H1 (cell line): Measurements from ENCODE around the gene SLC1A4. TPM values are rescaled to one million over a fixed set of nuclear protein-coding genes. Genes with fewer than 3 reads are reported as not detected.

Experiments
- CTCF ChIA-PET: fragments of 300-600 bp; sonication (Branson Sonifier 250); formaldehyde crosslinking; loops from one replicate; lab custom pipeline; 2021; ENCODE audit not compliant: partially characterized antibody; lab: Charles Lee
- POLR2A ChIA-PET: fragments of 300-600 bp; sonication (Branson Sonifier 250); formaldehyde crosslinking; loops from one replicate; lab custom pipeline; 2021; ENCODE audit warnings: inconsistent platforms; ENCODE audit not compliant: partially characterized antibody; lab: Charles Lee
- DNase-seq, 2 experiments: peaks; one replicate each; pipeline versions ENCODE4 v3.0.0 to v3.0.0-alpha.2; 2010 to 2022; ENCODE audit warnings: low spot score in 2 of 2, low read depth in 1 of 2, mixed read lengths in 1 of 2
- FAIRE-seq: peaks from 2 replicates; lab custom pipeline; 2011; peaks lifted over from hg19 to GRCh38; lab: Jason Lieb, UNC
- H2AFZ ChIP-seq: 2 replicates; pipeline ENCODE4 v1.8.1; 2012; ENCODE audit warnings: low read length, inconsistent platforms
- H2AK5ac ChIP-seq: 2 replicates; pipeline ENCODE4 v1.6.1; 2013; ENCODE audit warnings: low read depth, low read length
- H2BK120ac ChIP-seq: replicated peaks from 2 replicates; pipeline ENCODE3; 2013; ENCODE audit warnings: low read depth, low read length, inconsistent platforms
- H2BK12ac ChIP-seq: 2 replicates; pipeline ENCODE4 v1.6.1; 2013; ENCODE audit warnings: low read depth, low read length
- H2BK15ac ChIP-seq: 2 replicates; pipeline ENCODE4 v1.6.1; 2013; ENCODE audit warnings: low read length
- H2BK20ac ChIP-seq: 2 replicates; pipeline ENCODE4 v1.6.1; 2013; ENCODE audit warnings: low read length
- H2BK5ac ChIP-seq: 2 replicates; pipeline ENCODE4 v1.6.1; 2013; ENCODE audit warnings: low read depth, low read length
- H3K14ac ChIP-seq: 2 replicates; pipeline ENCODE4 v1.6.1; 2013; ENCODE audit warnings: inconsistent platforms; ENCODE audit not compliant: insufficient read length
- H3K18ac ChIP-seq: 2 replicates; pipeline ENCODE4 v1.6.1; 2013; ENCODE audit warnings: low read length; ENCODE audit errors: extremely low read depth
- H3K23ac ChIP-seq: 2 replicates; pipeline ENCODE4 v1.6.1; 2013; ENCODE audit warnings: inconsistent platforms; ENCODE audit not compliant: insufficient read length
- H3K23me2 ChIP-seq: 2 replicates; pipeline ENCODE4 v1.6.1; 2013; ENCODE audit warnings: low read depth, low read length
- H3K27ac ChIP-seq: 2 replicates; pipeline ENCODE4 v1.6.1; 2011; ENCODE audit warnings: low read depth, low read length, inconsistent platforms
- H3K27me3 ChIP-seq, 4 experiments: replicated peaks in 1 of 4; 1 replicate in 1 of 4; 2 replicates in 3 of 4; pipeline versions ENCODE4 v1.6.1 to v1.8.1; 2011 to 2013; ENCODE audit warnings: low read length in 3 of 4, mild to moderate bottlenecking in 3 of 4, inconsistent platforms in 2 of 4, mixed read lengths in 2 of 4, moderate library complexity in 1 of 4; ENCODE audit not compliant: control insufficient read depth in 3 of 4, insufficient read depth in 3 of 4; ENCODE audit errors: extremely low read depth in 1 of 4
- H3K36me3 ChIP-seq, 4 experiments: 2 replicates each; pipeline versions ENCODE4 v1.6.1 to v1.8.1; 2011 to 2013; ENCODE audit warnings: mild to moderate bottlenecking in 4 of 4, low read length in 3 of 4, moderate library complexity in 2 of 4, control low read depth in 1 of 4, inconsistent platforms in 1 of 4; ENCODE audit not compliant: insufficient read depth in 4 of 4, control insufficient read depth in 2 of 4
- H3K4ac ChIP-seq: replicated peaks from 2 replicates; pipeline ENCODE3; 2013; ENCODE audit warnings: low read length, low read depth, mixed read lengths, inconsistent platforms; ENCODE audit not compliant: insufficient read length
- H3K4me1 ChIP-seq, 4 experiments: replicated peaks in 1 of 4; 1 replicate in 1 of 4; 2 replicates in 3 of 4; pipeline versions ENCODE4 v1.6.1 to v1.8.1; 2011 to 2013; ENCODE audit warnings: low read length in 3 of 4, inconsistent platforms in 2 of 4, mixed read lengths in 1 of 4; ENCODE audit not compliant: insufficient read depth in 4 of 4, control insufficient read depth in 3 of 4
- H3K4me2 ChIP-seq, 2 experiments: 2 replicates each; pipeline versions ENCODE4 v1.6.1 to v1.8.1; 2011 to 2013; ENCODE audit warnings: low read depth in 2 of 2, low read length in 2 of 2, control low read depth in 1 of 2, inconsistent platforms in 1 of 2, mild to moderate bottlenecking in 1 of 2; ENCODE audit not compliant: insufficient read depth in 1 of 2
- H3K4me3 ChIP-seq, 4 experiments: fragments of 200-600, 300-600 bp in 1 of 4; sonication (generic), shearing (Covaris generic), sonication (Bioruptor Twin) in 1 of 4; 2 replicates each; pipeline versions ENCODE4 v1.5.1 to v1.8.1; 2011 to 2016; ENCODE audit warnings: low read length in 4 of 4, low read depth in 3 of 4, control low read depth in 2 of 4, inconsistent platforms in 2 of 4, mild to moderate bottlenecking in 2 of 4, mixed read lengths in 1 of 4, moderate library complexity in 1 of 4; ENCODE audit not compliant: insufficient read depth in 2 of 4; ENCODE audit errors: extremely low read depth in 1 of 4
- H3K56ac ChIP-seq: replicated peaks from 2 replicates; pipeline ENCODE3; 2013; ENCODE audit warnings: low read depth, mild to moderate bottlenecking, mixed read lengths, low read length, inconsistent platforms; ENCODE audit not compliant: insufficient read length
- H3K79me1 ChIP-seq: 2 replicates; pipeline ENCODE4 v1.6.1; 2013; ENCODE audit warnings: low read depth, low read length, control low read depth
- H3K79me2 ChIP-seq, 2 experiments: 2 replicates each; pipeline versions ENCODE4 v1.6.1 to v1.8.1; 2012 to 2013; ENCODE audit warnings: low read length in 2 of 2, mild to moderate bottlenecking in 2 of 2, inconsistent platforms in 1 of 2; ENCODE audit not compliant: insufficient read depth in 2 of 2, control insufficient read depth in 1 of 2
- H3K9ac ChIP-seq, 4 experiments: replicated peaks in 1 of 4; 1 replicate in 1 of 4; 2 replicates in 3 of 4; pipeline versions ENCODE4 v1.6.1 to v1.8.1; 2011 to 2013; ENCODE audit warnings: low read depth in 3 of 4, low read length in 3 of 4, control low read depth in 2 of 4, mild to moderate bottlenecking in 2 of 4, moderate library complexity in 2 of 4, inconsistent platforms in 1 of 4; ENCODE audit errors: extremely low read depth in 1 of 4
- H3K9me3 ChIP-seq, 2 experiments: 2 replicates each; pipeline versions ENCODE4 v1.6.1 to v1.8.1; 2012 to 2013; ENCODE audit warnings: mild to moderate bottlenecking in 2 of 2, moderate library complexity in 2 of 2, control low read depth in 1 of 2, inconsistent platforms in 1 of 2, low read depth in 1 of 2, low read length in 1 of 2, mixed read lengths in 1 of 2; ENCODE audit not compliant: insufficient read depth in 2 of 2
- H4K20me1 ChIP-seq, 2 experiments: replicated peaks in 1 of 2; 2 replicates each; pipeline versions ENCODE3 to v1.8.1; 2011 to 2013; ENCODE audit warnings: inconsistent platforms in 2 of 2, low read length in 2 of 2, mild to moderate bottlenecking in 1 of 2; ENCODE audit not compliant: insufficient read depth in 2 of 2, control insufficient read depth in 1 of 2
- H4K5ac ChIP-seq: 2 replicates; pipeline ENCODE4 v1.6.1; 2013; ENCODE audit warnings: low read length, low read depth, mixed read lengths, inconsistent platforms; ENCODE audit not compliant: insufficient read length
- H4K8ac ChIP-seq: 2 replicates; pipeline ENCODE4 v1.8.0; 2013; ENCODE audit warnings: mild to moderate bottlenecking, moderate library complexity, low read length, inconsistent platforms; ENCODE audit not compliant: insufficient read depth; ENCODE audit errors: extremely low read depth
- H4K91ac ChIP-seq: replicated peaks from 2 replicates; pipeline ENCODE3; 2013; ENCODE audit warnings: low read length, mixed read lengths, inconsistent platforms; ENCODE audit not compliant: insufficient read length
- CHD2 ChIP-seq: IDR thresholded peaks from 2 replicates; pipeline ENCODE4 v1.6.1; 2012; ENCODE audit warnings: low read length, improper control_type of control experiment
- PHF8 ChIP-seq: fragments of 200-600 bp; sonication (generic); conservative IDR thresholded peaks from 2 replicates; pipeline ENCODE4 v1.7.1; 2012; ENCODE audit warnings: low read depth, mild to moderate bottlenecking, inconsistent platforms, low read length, moderate library complexity
- POLR2AphosphoS5 ChIP-seq: IDR thresholded peaks from 2 replicates; pipeline ENCODE4 v1.6.1; 2011; ENCODE audit warnings: low read depth, low read length
- SRF ChIP-seq: IDR thresholded peaks from 2 replicates; pipeline ENCODE4 v1.6.1; 2011; ENCODE audit warnings: mild to moderate bottlenecking, low read depth, low read length, moderate library complexity
- WGBS, 2 experiments: shearing (Covaris generic) in 1 of 2; methylation state at CpG; one replicate each; pipeline versions ENCODE4 v1.1.6 to v1.1.7; 2013 to 2015; ENCODE audit warnings: low lambda C conversion rate in 2 of 2, mixed read lengths in 2 of 2, inconsistent platforms in 1 of 2, low coverage in 1 of 2, missing lambda C conversion rate in 1 of 2; ENCODE audit not compliant: insufficient replicate concordance in 2 of 2, insufficient coverage in 1 of 2, insufficient read length in 1 of 2; ENCODE audit errors: extremely low coverage in 1 of 2, missing lambda C conversion rate in 1 of 2; 5-methylcytosine and 5-hydroxymethylcytosine counted together
- polyA plus RNA-seq, 7 experiments: library from polyadenylated mRNA; depleted of rRNA in 3 of 7; stranded (reverse) in 5 of 7; unstranded in 2 of 7; fragments of >200 nt in 5 of 7; fragments of 200-250 nt in 2 of 7; gene quantifications; 1 replicate in 5 of 7; 2 replicates in 1 of 7; 4 replicates in 1 of 7; pipeline versions ENCODE4 v1.2.1 to v1.2.3, GENCODE V29; 2011 to 2013; ENCODE audit warnings: missing spikeins in 2 of 7, mixed read lengths in 2 of 7
- total RNA-seq: library from RNA; stranded (reverse); fragmentation: NEBNext Ultra II Directional; extraction: Animal tissue kit (Norgen Biotek cat#: 25700); gene quantifications from 2 replicates; pipeline ENCODE4 v1.2.1, GENCODE V29; 2021

Gene SLC1A4
- total and polyA plus RNA-seq, 2 of the 8 experiments (the other 6 are each of a cell fraction or from before 2014, with no cell fraction given), result 0.44 to 0.86 TPM

DNA sequence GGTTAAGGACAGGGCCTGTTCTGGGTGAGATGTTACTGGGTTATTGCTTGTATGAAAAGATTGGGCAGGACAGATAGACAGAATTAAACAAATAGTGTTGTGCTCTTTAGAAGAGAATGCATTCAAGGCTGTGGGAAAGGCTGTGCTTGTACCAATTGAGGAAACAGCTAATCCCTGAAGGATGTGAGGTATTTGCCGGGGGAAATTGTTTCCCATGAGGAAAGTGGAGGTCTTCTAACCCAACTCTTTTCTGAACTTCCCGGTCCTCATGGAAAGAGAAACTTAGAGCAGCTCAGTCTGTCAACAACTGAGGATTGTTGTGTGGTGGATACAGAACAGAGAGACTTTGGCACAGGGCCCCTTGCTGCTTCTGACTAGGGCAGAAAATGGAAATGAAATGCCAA is 9.5 kb downstream of the SLC1A4 start:
- Histone ChIP-seq H3K23ac (no peak overlapping the region), H2BK15ac (no peak overlapping the region), H3K79me2 (no peaks in the 10 kb centered on the region), H3K23me2 (no peaks in the 10 kb centered on the region), H3K9ac (no peak overlapping the region), H2AK5ac (no peak overlapping the region), H4K5ac (no peak overlapping the region), H2AFZ (no peak overlapping the region), H2BK5ac (no peak overlapping the region), H3K56ac (no peak overlapping the region), H4K20me1 (no peaks in the 10 kb centered on the region), H3K14ac (no peak overlapping the region), H3K4me2 (no peak overlapping the region), H4K91ac (no peak overlapping the region), H3K79me1 (no peaks in the 10 kb centered on the region), H3K27ac (no peak overlapping the region), H3K36me3 (no peaks in the 10 kb centered on the region), H3K4me1 (peaks cover 0 to 5% (median 0%) of the 10 kb centered on the region in 4 experiments; a peak in 1 of 7 replicates), H2BK120ac (no peak overlapping the region), H2BK20ac (no peak overlapping the region), H3K9me3 (no peaks in the 10 kb centered on the region), H2BK12ac (no peak overlapping the region), H3K27me3 (no peaks in the 10 kb centered on the region), H4K8ac (no peak overlapping the region), H3K4ac (no peak overlapping the region), H3K18ac (no peak overlapping the region), H3K4me3 (no peak overlapping the region)
- FAIRE-seq, result no peak
- TF ChIP-seq PHF8 (no peak), POLR2AphosphoS5 (no peak), CHD2 (no peak), SRF (no peak)
- ChIA-PET CTCF (interaction anchor here (1.0 to 2.4 kb wide), 2 partner anchors 9 to 76 kb away, joined by 3 to 9 read pairs; no protein-coding TSS in a partner anchor), POLR2A (no interaction called here)
- WGBS, 2 experiments, result 90% methylated on average over 2 of the region's 2 CpGs; no CpG with 5 or more reads in 1 of the 2 experiments
- DNase-seq, result no peak
